HG02798 (cell line): ENCODE results near the gene SIL1.

Experiments
- ATAC-seq: cut with Tn5 transposase; IDR thresholded peaks from one replicate; pipeline ENCODE4 v1.9.1; 2021; ENCODE audit warnings: mild to moderate bottlenecking; ENCODE audit not compliant: unreplicated experiment, poor library complexity

The SIL1 gene

GRCh38 chr5:138951091-138951985 is 246.8 kb downstream of the SIL1 start:
- no peak for ATAC-seq

- ATAC-seq: no peak
Measured at GRCh38 chr5:138950421-138951031, 247.6 kb downstream of the SIL1 start.

GRCh38 chr5:138949988-138950387 is 248.2 kb downstream of the SIL1 start:
- no peak for ATAC-seq

GRCh38 chr5:138949223-138949574 is 249.0 kb downstream of the SIL1 start:
- ATAC-seq: no peak

- no peak for ATAC-seq
Measured at GRCh38 chr5:138948471-138949222, 249.5 kb downstream of the SIL1 start.

GRCh38 chr5:138947780-138948179 is 250.4 kb downstream of the SIL1 start:
- no peak for ATAC-seq

GRCh38 chr5:138946831-138947560 is 251.2 kb downstream of the SIL1 start:
- no peak for ATAC-seq

- ATAC-seq: no peak
Measured at GRCh38 chr5:138946241-138946623, 251.9 kb downstream of the SIL1 start.

GRCh38 chr5:138945421-138946240 is 252.5 kb downstream of the SIL1 start:
- ATAC-seq: no peak

- ATAC-seq: no peak
Measured at GRCh38 chr5:138944527-138945322, 253.4 kb downstream of the SIL1 start.

GRCh38 chr5:138943599-138944173 is 254.5 kb downstream of the SIL1 start:
- ATAC-seq: no peak

GRCh38 chr5:138942861-138943260 is 255.3 kb downstream of the SIL1 start:
- ATAC-seq: no peak

GRCh38 chr5:138942066-138942465 is 256.1 kb downstream of the SIL1 start:
- ATAC-seq: no peak

- ATAC-seq: no peak
Measured at GRCh38 chr5:138938526-138938925, 259.6 kb downstream of the SIL1 start.

- ATAC-seq: no peak
Measured at GRCh38 chr5:138937392-138938387, 260.5 kb downstream of the SIL1 start.

GRCh38 chr5:138936968-138937345 is 261.2 kb downstream of the SIL1 start:
- no peak for ATAC-seq

GRCh38 chr5:138936225-138936967 is 261.8 kb downstream of the SIL1 start:
- ATAC-seq: no peak
